Measurements from ENCODE around the gene RHBDL1. TPM values are rescaled to one million over a fixed set of nuclear protein-coding genes. Genes with fewer than 3 reads are reported as not detected.

RHBDL1 gene
- total and polyA plus RNA-seq, 2 of the 8 experiments (the other 6 are each of a cell fraction or from before 2014, with no cell fraction given): 4.0 to 8.1 TPM

- 88% methylated on average over 21 of the region's 22 CpGs; no CpG with 5 or more reads in 1 of the 2 experiments for WGBS, 2 experiments (ENCODE audit: extremely low coverage in 1 of 2, insufficient coverage in 1 of 2, insufficient read length in 1 of 2, insufficient replicate concordance in 2 of 2, low coverage in 1 of 2, low lambda C conversion rate in 2 of 2, missing lambda C conversion rate in 1 of 2)
- FAIRE-seq: no peak
- ChIA-PET POLR2A (ENCODE audit: partially characterized antibody) (interaction anchor here (0.7 to 2.7 kb wide), 7 partner anchors 10 to 263 kb away, joined by 3 to 16 read pairs (median 4); partner anchors contain the start of gene MRPL28), CTCF (ENCODE audit: partially characterized antibody) (interaction anchor here (0.6 to 1.3 kb wide), 3 partner anchors 14 to 67 kb away, joined by 3 read pairs; partner anchors contain the start of gene NHLRC4)
- Histone ChIP-seq H3K4ac (replicated peaks; ENCODE audit: insufficient read length, low read depth, low read length) (no peak overlapping the region), H2BK20ac (ENCODE audit: low read length) (no peak overlapping the region), H3K27ac (ENCODE audit: low read depth, low read length) (no peak overlapping the region), H3K36me3 (ENCODE audit: control insufficient read depth in 2 of 4, insufficient read depth in 4 of 4, low read length in 3 of 4) (peaks cover 0 to 21% (median 3%) of the 10 kb centered on the region in 4 experiments; a peak in 4 of 8 replicates), H3K9me3 (ENCODE audit: insufficient read depth in 2 of 2, low read depth in 1 of 2, low read length in 1 of 2) (no peaks in the 10 kb centered on the region), H4K20me1 (replicated peaks in 1 of 2; ENCODE audit: control insufficient read depth in 1 of 2, insufficient read depth in 2 of 2, low read length in 2 of 2) (peaks cover 3 to 10% of the 10 kb centered on the region in 2 experiments), H3K23me2 (ENCODE audit: low read depth, low read length) (peaks cover 8% of the 10 kb centered on the region; the same call in 1 of the 2 replicates), H2BK15ac (ENCODE audit: low read length) (no peak overlapping the region), H3K14ac (ENCODE audit: insufficient read length) (no peak overlapping the region), H3K79me2 (ENCODE audit: control insufficient read depth in 1 of 2, insufficient read depth in 2 of 2, low read length in 2 of 2) (peaks cover 0 to 6% of the 10 kb centered on the region in 2 experiments; a peak in 1 of 4 replicates), H3K56ac (replicated peaks; ENCODE audit: insufficient read length, low read depth, low read length) (no peak overlapping the region), H3K18ac (ENCODE audit: extremely low read depth, low read length) (no peak overlapping the region), H2BK5ac (ENCODE audit: low read depth, low read length) (no peak overlapping the region), H2AK5ac (ENCODE audit: low read depth, low read length) (no peak overlapping the region), H2AFZ (ENCODE audit: low read length) (no peak overlapping the region), H4K5ac (ENCODE audit: insufficient read length, low read depth, low read length) (no peak overlapping the region), H3K4me2 (ENCODE audit: insufficient read depth in 1 of 2, low read depth in 2 of 2, low read length in 2 of 2) (no peak overlapping the region), H3K4me1 (replicated peaks in 1 of 4; ENCODE audit: control insufficient read depth in 3 of 4, insufficient read depth in 4 of 4, low read length in 3 of 4) (peaks cover 0 to 42% (median 34%) of the 10 kb centered on the region in 4 experiments; a peak in 6 of 7 replicates), H3K79me1 (ENCODE audit: low read depth, low read length) (no peaks in the 10 kb centered on the region), H3K27me3 (replicated peaks in 1 of 4; ENCODE audit: control insufficient read depth in 3 of 4, extremely low read depth in 1 of 4, insufficient read depth in 3 of 4, low read length in 3 of 4) (no peaks in the 10 kb centered on the region), H2BK120ac (replicated peaks; ENCODE audit: low read depth, low read length) (no peak overlapping the region), H3K9ac (replicated peaks in 1 of 4; ENCODE audit: extremely low read depth in 1 of 4, low read depth in 3 of 4, low read length in 3 of 4) (no peak overlapping the region), H4K8ac (ENCODE audit: extremely low read depth, insufficient read depth, low read length) (no peak overlapping the region), H4K91ac (replicated peaks; ENCODE audit: insufficient read length, low read length) (no peak overlapping the region), H3K23ac (ENCODE audit: insufficient read length) (no peak overlapping the region), H2BK12ac (ENCODE audit: low read depth, low read length) (peak overlapping the region; percentile 17; the same call in 1 of the 2 replicates), H3K4me3 (ENCODE audit: extremely low read depth in 1 of 4, insufficient read depth in 2 of 4, low read depth in 3 of 4, low read length in 4 of 4) (no peak overlapping the region)
- DNase-seq (ENCODE audit: low read depth in 1 of 2, low spot score in 2 of 2): no peak
- TF ChIP-seq CTBP2 (IDR thresholded peaks at IDR 0.05; ENCODE audit: borderline replicate concordance, insufficient read depth, insufficient read length, low read length): no peak
- TF ChIP-seq POLR2AphosphoS5 (IDR thresholded peaks at IDR 0.05; ENCODE audit: low read depth, low read length): no peak
- TF ChIP-seq E2F6 (IDR thresholded peaks at IDR 0.05): no peak
- TF ChIP-seq ZNF274 (IDR thresholded peaks at IDR 0.05; ENCODE audit: borderline replicate concordance, extremely low read depth, low read length): no peak
- no peak for TF ChIP-seq YY1 (IDR thresholded peaks at IDR 0.05; ENCODE audit: low read depth, low read length)
- no peak for TF ChIP-seq CHD1 (IDR thresholded peaks at IDR 0.05; ENCODE audit: low read depth, low read length)
- no peak for TF ChIP-seq JUN (IDR thresholded peaks at IDR 0.05; ENCODE audit: low read depth, low read length)
- TF ChIP-seq SP2 (IDR thresholded peaks at IDR 0.05; ENCODE audit: low read length): no peak
- no peak for TF ChIP-seq BCL11A (IDR thresholded peaks at IDR 0.05; ENCODE audit: low read depth in 2 of 2, low read length in 2 of 2)
- TF ChIP-seq RFX5 (IDR thresholded peaks at IDR 0.05; ENCODE audit: borderline replicate concordance, low read depth, low read length): no peak
- TF ChIP-seq POU5F1 (IDR thresholded peaks at IDR 0.05; ENCODE audit: low read depth, low read length): no peak
These were observed 41.3 kb upstream of the RHBDL1 start for GRCh38 chr16:634051-634670.
